Measurements from ENCODE around the gene OPA1.

- TF ChIP-seq CTCF (IDR thresholded peaks at IDR 0.05; ENCODE audit: low read depth, low read length, missing input control) = no peak
- no peak for TF ChIP-seq REST (IDR thresholded peaks at IDR 0.05)
- TF ChIP-seq RAD21 (IDR thresholded peaks at IDR 0.05) = no peak
- TF ChIP-seq YY1 (IDR thresholded peaks at IDR 0.05) = no peak
- no peak for TF ChIP-seq ATF3 (IDR thresholded peaks at IDR 0.05)
- no peak for TF ChIP-seq TAF1 (conservative IDR thresholded peaks at IDR 0.05)
- no peak for TF ChIP-seq HNF4G (IDR thresholded peaks at IDR 0.05)
- TF ChIP-seq GABPA (IDR thresholded peaks at IDR 0.05 in 1 of 2, conservative IDR thresholded peaks at IDR 0.05 in 1 of 2) = no peak
- no peak for TF ChIP-seq EGR1 (IDR thresholded peaks at IDR 0.05; ENCODE audit: low read depth in 2 of 2)
- TF ChIP-seq MAX (IDR thresholded peaks at IDR 0.05) = no peak
- TF ChIP-seq ZBTB33 (IDR thresholded peaks at IDR 0.05) = no peak
- TF ChIP-seq FOXA1 (IDR thresholded peaks at IDR 0.05) = no peak
Observed at GRCh38 chr3:193731656-193732055, 138.6 kb downstream of the OPA1 start.
